Thyroid gland (tissue), 4 donors: ENCODE results near the gene CIITA. TPM values are rescaled to one million over a fixed set of nuclear protein-coding genes. Genes with fewer than 3 reads are reported as not detected.

ENCODE experiments used
- DNase-seq, 2 donors: peaks; one replicate each; pipeline ENCODE4 v3.0.0-alpha.2; 2019
- H3K27ac ChIP-seq, 3 donors: fragments of 200-600 bp; sonication (generic); 1 replicate in 2 of 3; 2 replicates in 1 of 3; pipeline ENCODE4 v1.5.1; 2016 to 2019; ENCODE audit warnings: mild to moderate bottlenecking in 1 of 3, moderate library complexity in 1 of 3
- H3K27me3 ChIP-seq: fragments of 200-600 bp; sonication (generic); one replicate; pipeline ENCODE4 v1.5.1; 2019
- H3K36me3 ChIP-seq, 2 donors: fragments of 200-600 bp; sonication (generic); one replicate each; pipeline ENCODE4 v1.5.1; 2016 to 2019
- H3K4me1 ChIP-seq, 2 donors: fragments of 200-600 bp; sonication (generic); one replicate each; pipeline ENCODE4 v1.5.1; 2017 to 2019
- H3K4me3 ChIP-seq, 3 donors: fragments of 200-600 bp; sonication (generic); replicated peaks in 1 of 3; 1 replicate in 2 of 3; 2 replicates in 1 of 3; pipeline ENCODE4 v1.5.1; 2016; ENCODE audit warnings: mild to moderate bottlenecking in 1 of 3
- H3K9me3 ChIP-seq: fragments of 200-600 bp; sonication (generic); one replicate; pipeline ENCODE4 v1.5.1; 2017
- POLR2A ChIP-seq, 2 donors: fragments of 450-650 bp; IDR thresholded peaks; one replicate each; pipeline ENCODE4 v1.6.1; 2017; ENCODE audit warnings: antibody characterized with exemption in 2 of 2, mild to moderate bottlenecking in 2 of 2, moderate library complexity in 1 of 2
- WGBS, 2 donors: methylation state at CpG; one replicate each; pipeline ENCODE4 v1.1.5; 2017; 5-methylcytosine and 5-hydroxymethylcytosine counted together
- intact Hi-C: fragments of 100-400 bp; cut with DNase I; formaldehyde crosslinking; loops from one replicate; pipeline ENCODE4 v1.15.1; 2023
- total RNA-seq, 4 donors: library from RNA; depleted of rRNA; stranded (reverse); fragments of >200 nt; gene quantifications; one replicate each; pipeline ENCODE4 v1.2.3, GENCODE V29; 2016
- TF ChIP-seq, protein P1 (sequence below), 6 experiments: fragments of 200-600 bp in 3 of 6; fragments of 450-650 bp in 3 of 6; sonication (generic) in 3 of 6; IDR thresholded peaks; one replicate each; pipeline ENCODE4 v1.5.1; 2016 to 2019; ENCODE audit warnings: antibody characterized with exemption in 6 of 6, mild to moderate bottlenecking in 2 of 6, inconsistent platforms in 1 of 6, moderate library complexity in 1 of 6

The CIITA gene
- total RNA-seq, 4 donors from 2014 or later = 1.8 to 14.3 (median 10.0) TPM

DNA sequence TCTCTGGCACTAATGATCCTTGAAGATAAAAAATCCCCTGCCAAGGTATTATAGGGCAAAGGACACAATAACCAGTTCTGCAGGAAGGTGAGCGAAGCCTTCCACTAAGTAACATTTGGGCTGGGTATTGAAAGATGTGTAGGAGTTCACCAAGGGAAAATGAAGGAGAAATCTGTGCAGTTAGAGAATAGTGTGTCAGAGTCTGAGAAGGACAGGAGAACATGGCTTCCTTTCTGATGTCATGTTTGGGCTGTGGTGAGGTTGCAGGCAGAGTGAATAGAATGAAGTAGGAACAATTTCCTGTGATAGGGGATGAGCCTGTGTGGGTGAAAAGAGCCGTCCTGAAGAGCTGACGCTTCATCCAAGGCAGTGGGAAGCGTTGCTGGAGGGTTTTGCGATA is 24.1 kb upstream of the CIITA start:
- no peak overlapping the region for H3K4me3 ChIP-seq
- H3K4me1 ChIP-seq = peaks cover 0 to 9% of the 10 kb centered on the region in 2 donors
- H3K27ac ChIP-seq = no peak overlapping the region
- H3K9me3 ChIP-seq = no peaks in the 10 kb centered on the region
- TF ChIP-seq, protein P1, sequence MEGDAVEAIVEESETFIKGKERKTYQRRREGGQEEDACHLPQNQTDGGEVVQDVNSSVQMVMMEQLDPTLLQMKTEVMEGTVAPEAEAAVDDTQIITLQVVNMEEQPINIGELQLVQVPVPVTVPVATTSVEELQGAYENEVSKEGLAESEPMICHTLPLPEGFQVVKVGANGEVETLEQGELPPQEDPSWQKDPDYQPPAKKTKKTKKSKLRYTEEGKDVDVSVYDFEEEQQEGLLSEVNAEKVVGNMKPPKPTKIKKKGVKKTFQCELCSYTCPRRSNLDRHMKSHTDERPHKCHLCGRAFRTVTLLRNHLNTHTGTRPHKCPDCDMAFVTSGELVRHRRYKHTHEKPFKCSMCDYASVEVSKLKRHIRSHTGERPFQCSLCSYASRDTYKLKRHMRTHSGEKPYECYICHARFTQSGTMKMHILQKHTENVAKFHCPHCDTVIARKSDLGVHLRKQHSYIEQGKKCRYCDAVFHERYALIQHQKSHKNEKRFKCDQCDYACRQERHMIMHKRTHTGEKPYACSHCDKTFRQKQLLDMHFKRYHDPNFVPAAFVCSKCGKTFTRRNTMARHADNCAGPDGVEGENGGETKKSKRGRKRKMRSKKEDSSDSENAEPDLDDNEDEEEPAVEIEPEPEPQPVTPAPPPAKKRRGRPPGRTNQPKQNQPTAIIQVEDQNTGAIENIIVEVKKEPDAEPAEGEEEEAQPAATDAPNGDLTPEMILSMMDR (IDR thresholded peaks at IDR 0.05) = no peak
- no peak for TF ChIP-seq POLR2A (IDR thresholded peaks at IDR 0.05)
- WGBS, 2 donors = 88 to 89% methylated on average over 5 of the region's 5 CpGs
- no peaks in the 10 kb centered on the region for H3K36me3 ChIP-seq
- DNase-seq = no peak
- intact Hi-C loops = no loop called here
- H3K27me3 ChIP-seq = no peaks in the 10 kb centered on the region

- TF ChIP-seq, protein P1 (IDR thresholded peaks at IDR 0.05) = no peak
- TF ChIP-seq POLR2A (IDR thresholded peaks at IDR 0.05) = no peak
- no peaks in the 10 kb centered on the region for H3K9me3 ChIP-seq
- H3K4me1 ChIP-seq = peaks cover 0 to 9% of the 10 kb centered on the region in 2 donors
- H3K27me3 ChIP-seq = no peaks in the 10 kb centered on the region
- intact Hi-C loops = no loop called here
- no peak overlapping the region for H3K27ac ChIP-seq
- no peaks in the 10 kb centered on the region for H3K36me3 ChIP-seq
- no peak overlapping the region for H3K4me3 ChIP-seq
- 88 to 98% methylated on average over 2 of the region's 2 CpGs for WGBS, 2 donors
- DNase-seq = no peak
Measured at GRCh38 chr16:10856042-10856441, 21.0 kb upstream of the CIITA start.

DNA sequence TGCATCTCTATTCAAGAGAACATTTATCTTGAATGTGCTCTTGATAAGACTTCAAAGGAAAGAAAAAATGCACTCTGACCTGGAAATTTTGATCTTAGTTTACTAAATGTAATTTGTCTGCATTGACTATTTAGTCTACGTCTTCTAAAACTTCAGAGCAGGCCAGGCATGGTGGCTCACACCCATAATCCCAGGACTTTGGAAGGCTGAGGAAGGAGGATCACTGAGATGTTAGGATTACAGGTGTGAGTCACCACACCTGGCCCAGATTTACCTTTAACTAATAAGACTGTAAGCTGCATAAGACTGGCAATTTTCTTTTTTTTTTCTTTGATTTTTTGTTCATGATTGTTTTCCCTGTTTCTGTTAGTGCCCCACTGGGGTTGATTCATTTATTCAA is 18.8 kb upstream of the CIITA start:
- 89 to 94% methylated on average over 1 of the region's 1 CpG for WGBS, 2 donors
- peaks cover 0 to 4% of the 10 kb centered on the region in 2 donors for H3K4me1 ChIP-seq
- no peak overlapping the region for H3K4me3 ChIP-seq
- no peak for TF ChIP-seq POLR2A (IDR thresholded peaks at IDR 0.05)
- TF ChIP-seq, protein P1 (IDR thresholded peaks at IDR 0.05) = no peak
- H3K27me3 ChIP-seq = no peaks in the 10 kb centered on the region
- no peaks in the 10 kb centered on the region for H3K36me3 ChIP-seq
- no peak overlapping the region for H3K27ac ChIP-seq
- H3K9me3 ChIP-seq = no peaks in the 10 kb centered on the region
- DNase-seq = no peak
- intact Hi-C loops = no loop called here

DNA sequence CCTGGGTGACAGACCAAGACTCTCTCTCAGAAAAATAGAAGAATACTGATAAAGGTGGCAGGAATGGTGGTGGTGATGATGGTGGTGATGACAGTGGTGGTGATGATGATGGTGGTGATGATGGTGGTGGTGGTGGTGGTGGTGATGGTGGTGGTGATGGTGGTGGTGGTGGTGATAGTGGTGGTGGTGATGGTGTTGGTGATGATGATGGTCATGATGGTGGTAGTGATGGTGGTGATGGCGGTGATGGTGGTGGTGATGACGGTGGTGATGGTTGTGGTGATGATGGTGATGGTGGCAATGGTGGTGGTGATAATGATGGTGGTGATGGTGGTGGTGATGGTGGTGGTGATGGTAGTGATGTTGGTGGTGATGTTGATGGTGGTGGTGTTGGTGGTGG is 18.0 kb upstream of the CIITA start:
- intact Hi-C loops = no loop called here
- Histone ChIP-seq H3K27ac (no peak overlapping the region), H3K27me3 (no peaks in the 10 kb centered on the region), H3K36me3 (no peaks in the 10 kb centered on the region), H3K4me1 (peaks cover 0 to 4% of the 10 kb centered on the region in 2 donors), H3K4me3 (no peak overlapping the region), H3K9me3 (no peaks in the 10 kb centered on the region)
- WGBS, 2 donors = 47 to 63% methylated on average over 2 of the region's 2 CpGs
- TF ChIP-seq POLR2A (IDR thresholded peaks at IDR 0.05) = no peak
- TF ChIP-seq, protein P1 (IDR thresholded peaks at IDR 0.05) = no peak
- no peak for DNase-seq

- Histone ChIP-seq H3K9me3 (no peaks in the 10 kb centered on the region), H3K4me3 (no peak overlapping the region), H3K27me3 (no peaks in the 10 kb centered on the region), H3K36me3 (no peaks in the 10 kb centered on the region), H3K4me1 (peaks cover 0 to 4% of the 10 kb centered on the region in 2 donors), H3K27ac (no peak overlapping the region)
- WGBS, 2 donors = 86 to 88% methylated on average over 6 of the region's 6 CpGs
- no peak for DNase-seq
- intact Hi-C loops = no loop called here
- TF ChIP-seq, protein P1 (IDR thresholded peaks at IDR 0.05) = no peak
- TF ChIP-seq POLR2A (IDR thresholded peaks at IDR 0.05) = no peak
Measured at GRCh38 chr16:10859658-10860057, 17.3 kb upstream of the CIITA start.
